Neural progenitor cell (in vitro differentiated cells): ENCODE results near the gene PPP6R1. TPM values are rescaled to one million over a fixed set of nuclear protein-coding genes. Genes with fewer than 3 reads are reported as not detected.
A peak's percentile ranks its signal among the peaks of the same experiment; 100 is the strongest.

Source experiments
- DNase-seq: peaks from one replicate; pipeline ENCODE4 v3.0.0-alpha.2; 2016; ENCODE audit warnings: low spot score
- H2AFZ ChIP-seq: fragments of 200-600 bp; sonication (generic); replicated peaks from 2 replicates; pipeline ENCODE4 v1.6.1; 2016; ENCODE audit warnings: antibody characterized with exemption
- H3F3A ChIP-seq: fragments of 200-600 bp; sonication (generic); 2 replicates; pipeline ENCODE4 v1.6.1; 2016; ENCODE audit warnings: antibody characterized with exemption, low read depth
- H3K27ac ChIP-seq: fragments of 200-600 bp; sonication (generic); 2 replicates; pipeline ENCODE4 v1.5.1; 2016; ENCODE audit warnings: mild to moderate bottlenecking
- H3K27me3 ChIP-seq: fragments of 200-600 bp; sonication (generic); 2 replicates; pipeline ENCODE4 v1.6.1; 2016; ENCODE audit warnings: mild to moderate bottlenecking, moderate library complexity
- H3K36me3 ChIP-seq: fragments of 200-600 bp; sonication (generic); 2 replicates; pipeline ENCODE4 v1.5.1; 2016
- H3K4me1 ChIP-seq: fragments of 200-600 bp; sonication (generic); 2 replicates; pipeline ENCODE4 v1.6.1; 2016; ENCODE audit warnings: mixed run types
- H3K4me2 ChIP-seq: fragments of 200-600 bp; sonication (generic); 2 replicates; pipeline ENCODE4 v1.6.1; 2016
- H3K4me3 ChIP-seq: fragments of 200-600 bp; sonication (generic); 2 replicates; pipeline ENCODE4 v1.5.1; 2016
- H3K79me2 ChIP-seq: fragments of 200-600 bp; sonication (generic); 2 replicates; pipeline ENCODE4 v1.6.1; 2016; ENCODE audit warnings: low read depth
- H3K9ac ChIP-seq: fragments of 200-600 bp; sonication (generic); 2 replicates; pipeline ENCODE4 v1.6.1; 2016
- H3K9me3 ChIP-seq: fragments of 200-600 bp; sonication (generic); 2 replicates; pipeline ENCODE4 v1.5.1; 2016; ENCODE audit warnings: low read depth
- H4K20me1 ChIP-seq: fragments of 200-600 bp; sonication (generic); 2 replicates; pipeline ENCODE4 v1.6.1; 2016; ENCODE audit warnings: low read depth
- H3K27ac Mint-ChIP-seq: 3 replicates; pipeline ENCODE4 v1.8.0; 2021; ENCODE audit warnings: mixed read lengths
- H3K27me3 Mint-ChIP-seq: 2 replicates; pipeline ENCODE4 v1.8.0; 2022; ENCODE audit warnings: low read depth, mild to moderate bottlenecking, inconsistent platforms, moderate library complexity, mixed read lengths; ENCODE audit not compliant: insufficient read depth
- H3K36me3 Mint-ChIP-seq: 3 replicates; pipeline ENCODE4 v1.8.0; 2021; ENCODE audit warnings: mixed read lengths
- H3K4me1 Mint-ChIP-seq: 3 replicates; pipeline ENCODE4 v1.8.0; 2021; ENCODE audit warnings: mixed read lengths
- H3K4me3 Mint-ChIP-seq: 3 replicates; pipeline ENCODE4 v1.8.0; 2021; ENCODE audit warnings: mild to moderate bottlenecking, moderate library complexity, mixed read lengths
- H3K9me3 Mint-ChIP-seq: 3 replicates; pipeline ENCODE4 v1.8.0; 2020; ENCODE audit warnings: mixed read lengths
- CTCF ChIP-seq: fragments of 200-600 bp; sonication (generic); IDR thresholded peaks from 2 replicates; pipeline ENCODE4 v1.5.1; 2017; ENCODE audit warnings: antibody characterized with exemption, mild to moderate bottlenecking
- EZH2 ChIP-seq: fragments of 200-600 bp; sonication (generic); IDR thresholded peaks from 2 replicates; pipeline ENCODE4 v1.6.1; 2017; ENCODE audit warnings: antibody characterized with exemption, mild to moderate bottlenecking, moderate library complexity
- EZH2phosphoT487 ChIP-seq: fragments of 200-600 bp; sonication (generic); IDR thresholded peaks from 2 replicates; pipeline ENCODE4 v1.6.1; 2017; ENCODE audit warnings: antibody characterized with exemption
- total RNA-seq: library from RNA; depleted of rRNA; stranded (reverse); fragments of >200 nt; gene quantifications from 2 replicates; pipeline ENCODE4 v1.2.3, GENCODE V29; 2015; ENCODE audit warnings: low replicate concordance

The PPP6R1 gene
- total RNA-seq, 1 donor from 2014 or later, result 13.1 TPM

- Histone ChIP-seq H3F3A (no peaks in the 10 kb centered on the region), H3K27me3 (peaks cover 14% of the 10 kb centered on the region), H3K36me3 (no peaks in the 10 kb centered on the region), H3K4me2 (no peak overlapping the region), H3K4me3 (no peak overlapping the region), H4K20me1 (no peaks in the 10 kb centered on the region), H3K4me1 (no peaks in the 10 kb centered on the region), H3K9me3 (no peaks in the 10 kb centered on the region), H3K79me2 (no peaks in the 10 kb centered on the region), H3K27ac (no peak overlapping the region), H3K9ac (no peak overlapping the region), H2AFZ (no peak overlapping the region)
- H3K27ac Mint-ChIP-seq, result peak overlapping the region; percentile 39
- no peaks in the 10 kb centered on the region for H3K9me3 Mint-ChIP-seq
- H3K4me3 Mint-ChIP-seq, result no peak overlapping the region
- peaks cover 12% of the 10 kb centered on the region for H3K27me3 Mint-ChIP-seq
- no peaks in the 10 kb centered on the region for H3K36me3 Mint-ChIP-seq
- TF ChIP-seq CTCF (no peak), EZH2 (no peak), EZH2phosphoT487 (no peak)
- DNase-seq, result no peak
- H3K4me1 Mint-ChIP-seq, result peaks cover 4% of the 10 kb centered on the region
Observed at GRCh38 chr19:55189403-55189835, 69.4 kb downstream of the PPP6R1 start.

- Histone ChIP-seq H3K4me3 (no peak overlapping the region), H3K27ac (no peak overlapping the region), H3K79me2 (no peaks in the 10 kb centered on the region), H3K36me3 (no peaks in the 10 kb centered on the region), H3K4me2 (no peak overlapping the region), H2AFZ (no peak overlapping the region), H4K20me1 (no peaks in the 10 kb centered on the region), H3K27me3 (peaks cover 20% of the 10 kb centered on the region), H3K4me1 (no peaks in the 10 kb centered on the region), H3K9me3 (no peaks in the 10 kb centered on the region), H3F3A (no peaks in the 10 kb centered on the region), H3K9ac (no peak overlapping the region)
- Mint-ChIP-seq H3K4me1 (peaks cover 4% of the 10 kb centered on the region), H3K9me3 (no peaks in the 10 kb centered on the region), H3K36me3 (no peaks in the 10 kb centered on the region), H3K27me3 (peaks cover 15% of the 10 kb centered on the region), H3K27ac (no peak overlapping the region), H3K4me3 (peak overlapping the region; percentile 31)
- no peak for DNase-seq
- TF ChIP-seq CTCF (no peak), EZH2 (no peak), EZH2phosphoT487 (no peak)
Observed at GRCh38 chr19:55188625-55189024, 70.2 kb downstream of the PPP6R1 start.

GRCh38 chr19:55186080-55186479 lies 72.7 kb downstream of the PPP6R1 start:
- H3K27me3 Mint-ChIP-seq, result peaks cover 27% of the 10 kb centered on the region
- H3K27me3 ChIP-seq, result peaks cover 42% of the 10 kb centered on the region
- H3K9ac ChIP-seq, result no peak overlapping the region
- no peak overlapping the region for H3K4me3 Mint-ChIP-seq
- no peak for DNase-seq
- peaks cover 4% of the 10 kb centered on the region for H3K4me1 Mint-ChIP-seq
- H3K9me3 ChIP-seq, result no peaks in the 10 kb centered on the region
- H3K9me3 Mint-ChIP-seq, result peaks cover 2% of the 10 kb centered on the region
- H3K36me3 Mint-ChIP-seq, result no peaks in the 10 kb centered on the region
- H3F3A ChIP-seq, result no peaks in the 10 kb centered on the region
- H3K36me3 ChIP-seq, result no peaks in the 10 kb centered on the region
- no peak overlapping the region for H3K4me3 ChIP-seq
- H2AFZ ChIP-seq, result no peak overlapping the region
- H3K4me2 ChIP-seq, result no peak overlapping the region
- TF ChIP-seq EZH2 (no peak), CTCF (no peak), EZH2phosphoT487 (no peak)
- H3K79me2 ChIP-seq, result no peaks in the 10 kb centered on the region
- peaks cover 1% of the 10 kb centered on the region for H4K20me1 ChIP-seq
- H3K27ac ChIP-seq, result no peak overlapping the region
- H3K27ac Mint-ChIP-seq, result no peak overlapping the region
- H3K4me1 ChIP-seq, result no peaks in the 10 kb centered on the region
